ENCODE results near the gene MYRF.

- TF ChIP-seq REST (tag by site-specific recombination; IDR thresholded peaks at IDR 0.05) (no peak), ZSCAN5A (tag by site-specific recombination; IDR thresholded peaks at IDR 0.05) (no peak), ZNF792 (tag by site-specific recombination; IDR thresholded peaks at IDR 0.05) (no peak), CTCF (tag by site-specific recombination; IDR thresholded peaks at IDR 0.05) (no peak), ZNF549 (tag by site-specific recombination; IDR thresholded peaks at IDR 0.05) (no peak), ZNF184 (tag by site-specific recombination; IDR thresholded peaks at IDR 0.05) (no peak), GLI4 (tag by site-specific recombination; IDR thresholded peaks at IDR 0.05) (no peak), ZNF391 (tag by site-specific recombination; IDR thresholded peaks at IDR 0.05; ENCODE audit: borderline replicate concordance, low read depth) (no peak), ZBTB6 (tag by site-specific recombination; IDR thresholded peaks at IDR 0.05) (no peak), ZNF121 (tag by site-specific recombination; IDR thresholded peaks at IDR 0.05) (no peak), PRDM10 (tag by site-specific recombination; IDR thresholded peaks at IDR 0.05) (no peak), ZNF140 (tag by site-specific recombination; IDR thresholded peaks at IDR 0.05) (no peak), ZBTB26 (tag by site-specific recombination; optimal IDR thresholded peaks at IDR 0.05) (no peak), ZNF530 (tag by site-specific recombination; IDR thresholded peaks at IDR 0.05; ENCODE audit: low read depth) (no peak)
Measured at GRCh38 chr11:61777234-61778090, 25.0 kb downstream of the MYRF start.
